H9 (cell line): ENCODE measurements around the gene TESK1. TPM values are rescaled to one million over a fixed set of nuclear protein-coding genes. Genes with fewer than 3 reads are reported as not detected.

Source experiments
- DNase-seq: peaks from one replicate; pipeline ENCODE4 v3.0.0-alpha.2; 2017
- H2AFZ ChIP-seq: one replicate; pipeline ENCODE4 v1.6.1; 2013; ENCODE audit warnings: mild to moderate bottlenecking, low read length, control low read depth, moderate library complexity
- H2AK5ac ChIP-seq: 2 replicates; pipeline ENCODE4 v1.6.1; 2013; ENCODE audit warnings: low read length, control low read depth, mixed read lengths; ENCODE audit not compliant: insufficient read length
- H2BK120ac ChIP-seq: one replicate; pipeline ENCODE4 v1.6.1; 2013; ENCODE audit warnings: low read depth, mild to moderate bottlenecking, low read length, control low read depth, inconsistent platforms; ENCODE audit not compliant: poor library complexity, severe bottlenecking
- H2BK12ac ChIP-seq: 2 replicates; pipeline ENCODE4 v1.6.1; 2013; ENCODE audit warnings: low read length, control low read depth, mixed read lengths, low read depth; ENCODE audit not compliant: insufficient read length
- H2BK15ac ChIP-seq: 2 replicates; pipeline ENCODE4 v1.6.1; 2013; ENCODE audit warnings: low read depth, low read length, control low read depth
- H2BK20ac ChIP-seq: one replicate; pipeline ENCODE4 v1.6.1; 2013; ENCODE audit warnings: low read depth, mild to moderate bottlenecking, low read length, control low read depth, inconsistent platforms; ENCODE audit not compliant: poor library complexity, severe bottlenecking
- H2BK5ac ChIP-seq: 2 replicates; pipeline ENCODE4 v1.6.1; 2013; ENCODE audit warnings: low read length, control low read depth, mixed read lengths; ENCODE audit not compliant: insufficient read length
- H3K14ac ChIP-seq: 2 replicates; pipeline ENCODE4 v1.6.1; 2013; ENCODE audit warnings: low read length, control low read depth; ENCODE audit not compliant: insufficient read depth
- H3K18ac ChIP-seq: 2 replicates; pipeline ENCODE4 v1.6.1; 2013; ENCODE audit warnings: low read depth, mild to moderate bottlenecking, mixed read lengths, low read length, control low read depth; ENCODE audit not compliant: insufficient read length
- H3K23ac ChIP-seq: 2 replicates; pipeline ENCODE4 v1.6.1; 2013; ENCODE audit warnings: low read length, control low read depth, mixed read lengths, low read depth; ENCODE audit not compliant: insufficient read length
- H3K23me2 ChIP-seq: 2 replicates; pipeline ENCODE4 v1.6.1; 2013; ENCODE audit warnings: low read depth, mild to moderate bottlenecking, mixed read lengths, low read length, control low read depth; ENCODE audit not compliant: insufficient read length, poor library complexity, severe bottlenecking
- H3K27ac ChIP-seq: 2 replicates; pipeline ENCODE4 v1.5.1; 2013; ENCODE audit warnings: low read length, control low read depth, mixed read lengths, low read depth; ENCODE audit not compliant: insufficient read length
- H3K27me3 ChIP-seq: 2 replicates; pipeline ENCODE4 v1.6.1; 2013; ENCODE audit warnings: low read length, control low read depth, inconsistent platforms; ENCODE audit not compliant: insufficient read depth
- H3K4ac ChIP-seq: 2 replicates; pipeline ENCODE4 v1.6.1; 2013; ENCODE audit warnings: low read depth, mild to moderate bottlenecking, control low read depth, inconsistent platforms, low read length, moderate library complexity
- H3K4me1 ChIP-seq: 2 replicates; pipeline ENCODE4 v1.6.1; 2013; ENCODE audit warnings: low read length, control low read depth, inconsistent platforms; ENCODE audit not compliant: insufficient read depth
- H3K4me2 ChIP-seq: 2 replicates; pipeline ENCODE4 v1.6.1; 2013; ENCODE audit warnings: low read length, control low read depth, mixed read lengths; ENCODE audit not compliant: insufficient read length, insufficient read depth
- H3K56ac ChIP-seq: 2 replicates; pipeline ENCODE4 v1.6.1; 2013; ENCODE audit warnings: low read depth, mild to moderate bottlenecking, mixed read lengths, low read length, control low read depth; ENCODE audit not compliant: insufficient read length
- H3K79me1 ChIP-seq: 2 replicates; pipeline ENCODE4 v1.6.1; 2013; ENCODE audit warnings: low read depth, mild to moderate bottlenecking, moderate library complexity, low read length, control low read depth, inconsistent platforms; ENCODE audit not compliant: insufficient read depth, poor library complexity, severe bottlenecking
- H3K79me2 ChIP-seq: 2 replicates; pipeline ENCODE4 v1.6.1; 2013; ENCODE audit warnings: low read length, control low read depth, inconsistent platforms; ENCODE audit not compliant: insufficient read depth
- H3K9ac ChIP-seq: 2 replicates; pipeline ENCODE4 v1.6.1; 2013; ENCODE audit warnings: low read length, control low read depth, mixed read lengths; ENCODE audit not compliant: insufficient read length; ENCODE audit errors: extremely low read depth
- H3K9me3 ChIP-seq: one replicate; pipeline ENCODE4 v1.6.1; 2013; ENCODE audit warnings: low read depth, low read length, inconsistent platforms; ENCODE audit not compliant: control insufficient read depth
- H3T11ph ChIP-seq: one replicate; pipeline ENCODE4 v1.6.1; 2013; ENCODE audit warnings: mild to moderate bottlenecking, low read length, control low read depth, inconsistent platforms
- H4K20me1 ChIP-seq: one replicate; pipeline ENCODE4 v1.6.1; 2013; ENCODE audit not compliant: control insufficient read depth, insufficient read length, insufficient read depth
- H4K5ac ChIP-seq: 2 replicates; pipeline ENCODE4 v1.6.1; 2013; ENCODE audit warnings: low read depth, mild to moderate bottlenecking, mixed read lengths, low read length, control low read depth; ENCODE audit not compliant: insufficient read length
- H4K8ac ChIP-seq: replicated peaks from 2 replicates; pipeline ENCODE4 v1.6.1; 2013; ENCODE audit warnings: low read length, control low read depth, mixed read lengths, low read depth; ENCODE audit not compliant: insufficient read length
- H4K91ac ChIP-seq: 2 replicates; pipeline ENCODE4 v1.6.1; 2013; ENCODE audit warnings: low read depth, mild to moderate bottlenecking, moderate library complexity, mixed read lengths, low read length, control low read depth; ENCODE audit not compliant: insufficient read length
- H3K27ac Mint-ChIP-seq, 3 experiments: 2 replicates in 2 of 3; 3 replicates in 1 of 3; pipeline ENCODE4 v1.8.0; 2020 to 2021; ENCODE audit warnings: mixed read lengths in 3 of 3, mild to moderate bottlenecking in 1 of 3, moderate library complexity in 1 of 3
- H3K27me3 Mint-ChIP-seq: 2 replicates; pipeline ENCODE4 v1.8.0; 2021; ENCODE audit warnings: low read depth, mild to moderate bottlenecking, moderate library complexity, mixed read lengths
- H3K36me3 Mint-ChIP-seq, 3 experiments: 2 replicates in 2 of 3; 3 replicates in 1 of 3; pipeline ENCODE4 v1.8.0; 2020 to 2021; ENCODE audit warnings: low read depth in 3 of 3, mixed read lengths in 3 of 3; ENCODE audit not compliant: insufficient read depth in 1 of 3
- H3K4me1 Mint-ChIP-seq, 2 experiments: 2 replicates each; pipeline ENCODE4 v1.8.0; 2020; ENCODE audit warnings: mixed read lengths in 2 of 2
- H3K4me3 Mint-ChIP-seq, 2 experiments: 2 replicates in 1 of 2; 3 replicates in 1 of 2; pipeline ENCODE4 v1.8.0; 2020 to 2021; ENCODE audit warnings: mild to moderate bottlenecking in 2 of 2, mixed read lengths in 2 of 2, moderate library complexity in 1 of 2
- H3K9me3 Mint-ChIP-seq, 2 experiments: 2 replicates in 1 of 2; 3 replicates in 1 of 2; pipeline ENCODE4 v1.8.0; 2020; ENCODE audit warnings: mild to moderate bottlenecking in 2 of 2, mixed read lengths in 2 of 2, moderate library complexity in 1 of 2
- WGBS: extraction: QIAGEN DNeasy Blood & Tissue Kit; methylation state at CpG from one replicate; pipeline ENCODE4 v1.1.7; 2013; ENCODE audit warnings: missing lambda C conversion rate, low lambda C conversion rate, mixed read lengths; ENCODE audit not compliant: insufficient read length; ENCODE audit errors: extremely low coverage; 5-methylcytosine and 5-hydroxymethylcytosine counted together
- total RNA-seq: library from RNA; stranded (reverse); gene quantifications from 2 replicates; pipeline ENCODE4 v1.2.1, GENCODE V29; 2021
- TF ChIP-seq, protein P1 (sequence below): fragments of 200-600 bp; sonication (generic); conservative IDR thresholded peaks from 3 replicates; pipeline ENCODE4 v1.8.0; 2021; ENCODE audit warnings: antibody characterized with exemption, mild to moderate bottlenecking

TESK1 gene
- total RNA-seq, 1 experiment from 2014 or later = 28.6 TPM

DNA sequence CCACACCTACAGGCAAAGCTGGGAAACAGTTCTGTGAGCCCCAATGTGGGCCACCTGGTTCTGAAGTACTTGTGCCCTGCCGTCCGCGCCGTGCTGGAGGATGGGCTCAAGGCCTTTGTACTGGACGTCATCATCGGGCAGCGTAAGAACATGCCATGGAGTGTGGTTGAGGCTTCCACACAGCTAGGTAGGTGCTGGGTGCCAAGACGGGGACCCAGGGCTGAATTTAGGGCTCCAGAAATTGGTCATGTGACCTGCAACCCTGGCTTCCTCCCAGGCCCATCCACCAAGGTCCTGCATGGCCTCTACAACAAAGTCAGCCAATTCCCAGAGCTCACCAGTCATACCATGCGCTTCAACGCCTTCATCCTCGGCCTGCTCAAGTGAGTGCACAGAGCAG lies 46.9 kb upstream of the TESK1 start:
- H2BK12ac ChIP-seq = no peak overlapping the region
- no peaks in the 10 kb centered on the region for H3K4me1 ChIP-seq
- DNase-seq = no peak
- H3K14ac ChIP-seq = no peak overlapping the region
- H3K4me2 ChIP-seq = no peak overlapping the region
- Mint-ChIP-seq H3K4me3 (no peak overlapping the region), H3K27me3 (no peaks in the 10 kb centered on the region), H3K36me3 (peaks cover 0 to 9% (median 0%) of the 10 kb centered on the region in 3 experiments; a peak in 4 of 7 replicates), H3K4me1 (peaks cover 0 to 4% of the 10 kb centered on the region in 2 experiments; a peak in 2 of 4 replicates), H3K27ac (no peak overlapping the region), H3K9me3 (no peaks in the 10 kb centered on the region)
- H3K23ac ChIP-seq = no peak overlapping the region
- TF ChIP-seq, protein P1, sequence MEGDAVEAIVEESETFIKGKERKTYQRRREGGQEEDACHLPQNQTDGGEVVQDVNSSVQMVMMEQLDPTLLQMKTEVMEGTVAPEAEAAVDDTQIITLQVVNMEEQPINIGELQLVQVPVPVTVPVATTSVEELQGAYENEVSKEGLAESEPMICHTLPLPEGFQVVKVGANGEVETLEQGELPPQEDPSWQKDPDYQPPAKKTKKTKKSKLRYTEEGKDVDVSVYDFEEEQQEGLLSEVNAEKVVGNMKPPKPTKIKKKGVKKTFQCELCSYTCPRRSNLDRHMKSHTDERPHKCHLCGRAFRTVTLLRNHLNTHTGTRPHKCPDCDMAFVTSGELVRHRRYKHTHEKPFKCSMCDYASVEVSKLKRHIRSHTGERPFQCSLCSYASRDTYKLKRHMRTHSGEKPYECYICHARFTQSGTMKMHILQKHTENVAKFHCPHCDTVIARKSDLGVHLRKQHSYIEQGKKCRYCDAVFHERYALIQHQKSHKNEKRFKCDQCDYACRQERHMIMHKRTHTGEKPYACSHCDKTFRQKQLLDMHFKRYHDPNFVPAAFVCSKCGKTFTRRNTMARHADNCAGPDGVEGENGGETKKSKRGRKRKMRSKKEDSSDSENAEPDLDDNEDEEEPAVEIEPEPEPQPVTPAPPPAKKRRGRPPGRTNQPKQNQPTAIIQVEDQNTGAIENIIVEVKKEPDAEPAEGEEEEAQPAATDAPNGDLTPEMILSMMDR = no peak
- H2AFZ ChIP-seq = no peak overlapping the region
- H4K20me1 ChIP-seq = no peaks in the 10 kb centered on the region
- H2BK5ac ChIP-seq = no peak overlapping the region
- H3K27ac ChIP-seq = no peak overlapping the region
- H3K27me3 ChIP-seq = no peaks in the 10 kb centered on the region
- H4K91ac ChIP-seq = no peak overlapping the region
- no peak overlapping the region for H4K5ac ChIP-seq
- no peak overlapping the region for H2BK120ac ChIP-seq
- no peaks in the 10 kb centered on the region for H3K79me2 ChIP-seq
- H3T11ph ChIP-seq = no peak overlapping the region
- no peak overlapping the region for H2AK5ac ChIP-seq
- no peak overlapping the region for H3K18ac ChIP-seq
- H3K23me2 ChIP-seq = no peaks in the 10 kb centered on the region
- H2BK20ac ChIP-seq = no peak overlapping the region
- no peak overlapping the region for H2BK15ac ChIP-seq
- H3K4ac ChIP-seq = no peak overlapping the region
- H3K79me1 ChIP-seq = no peaks in the 10 kb centered on the region
- no peak overlapping the region for H3K56ac ChIP-seq
- H3K9me3 ChIP-seq = no peaks in the 10 kb centered on the region
- H3K9ac ChIP-seq = no peak overlapping the region
- WGBS = no CpG with 5 or more reads among the region's 11 CpGs
- no peak overlapping the region for H4K8ac ChIP-seq
